Fibroblast of villous mesenchyme (primary cell): ENCODE data around the gene BBLN. TPM values are rescaled to one million over a fixed set of nuclear protein-coding genes. Genes with fewer than 3 reads are reported as not detected.
A peak's percentile ranks its signal among the peaks of the same experiment; 100 is the strongest.

ENCODE experiments used
- DNase-seq: peaks from one replicate; pipeline ENCODE4 v3.0.0-alpha.2; 2010; ENCODE audit warnings: low read depth
- H3K4me3 ChIP-seq: 2 replicates; pipeline ENCODE4 v1.5.1; 2011; ENCODE audit warnings: low read depth, mild to moderate bottlenecking, low read length
- total RNA-seq: library from RNA; depleted of rRNA; stranded (reverse); fragments of >200 nt; gene quantifications from 2 replicates; pipeline ENCODE4 v1.2.3, GENCODE V29; 2012
- TF ChIP-seq, protein P1 (sequence below): IDR thresholded peaks from 2 replicates; pipeline ENCODE4 v1.5.1; 2012; ENCODE audit warnings: low read depth, mild to moderate bottlenecking, low read length; ENCODE audit not compliant: insufficient read depth

Gene BBLN
- total RNA-seq, 1 donor = 19.4 TPM

DNA sequence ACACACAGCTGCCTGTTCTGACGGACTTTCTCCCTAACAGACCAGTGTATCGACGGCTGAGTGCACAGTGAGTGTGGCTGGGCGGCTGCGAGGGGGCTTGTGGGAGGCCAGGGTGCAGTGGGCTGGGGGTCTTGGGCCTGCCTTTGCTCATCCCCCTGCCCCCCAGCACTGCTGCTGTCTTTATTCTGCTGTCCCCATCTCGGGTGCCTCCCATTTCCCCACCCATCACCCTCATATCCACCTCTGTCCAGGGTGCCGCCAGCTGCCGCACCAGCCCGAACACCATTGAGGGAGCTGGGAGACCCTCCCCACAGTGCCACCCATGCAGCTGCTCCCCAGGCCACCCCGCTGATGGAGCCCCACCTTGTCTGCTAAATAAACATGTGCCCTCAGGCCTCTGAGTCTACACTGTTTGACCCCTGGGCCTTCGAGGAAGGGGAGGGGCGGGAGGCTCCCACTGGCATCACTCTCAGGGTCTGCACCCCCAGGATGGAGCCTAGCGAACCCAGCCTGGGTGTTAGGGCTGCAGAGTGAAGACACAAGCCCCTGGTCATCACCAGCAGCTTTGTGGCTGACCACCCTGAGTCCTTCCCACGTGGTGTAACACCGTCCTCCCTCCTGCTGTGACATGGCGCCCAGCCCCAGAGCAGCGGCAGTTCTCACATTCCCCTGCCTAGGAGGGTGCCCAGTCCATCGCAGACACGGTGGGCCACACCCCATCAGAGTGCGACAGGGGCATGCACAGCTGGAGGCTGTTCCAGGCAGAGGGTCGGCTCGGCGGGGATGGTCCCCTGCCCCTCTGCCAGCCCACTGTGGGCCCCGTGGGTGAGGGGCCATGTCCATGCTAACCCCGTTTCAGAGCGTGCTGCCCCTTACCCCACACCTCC lies 6.8 kb upstream of the BBLN start:
- H3K4me3 ChIP-seq = no peak overlapping the region
- DNase-seq = no peak
- TF ChIP-seq, protein P1, sequence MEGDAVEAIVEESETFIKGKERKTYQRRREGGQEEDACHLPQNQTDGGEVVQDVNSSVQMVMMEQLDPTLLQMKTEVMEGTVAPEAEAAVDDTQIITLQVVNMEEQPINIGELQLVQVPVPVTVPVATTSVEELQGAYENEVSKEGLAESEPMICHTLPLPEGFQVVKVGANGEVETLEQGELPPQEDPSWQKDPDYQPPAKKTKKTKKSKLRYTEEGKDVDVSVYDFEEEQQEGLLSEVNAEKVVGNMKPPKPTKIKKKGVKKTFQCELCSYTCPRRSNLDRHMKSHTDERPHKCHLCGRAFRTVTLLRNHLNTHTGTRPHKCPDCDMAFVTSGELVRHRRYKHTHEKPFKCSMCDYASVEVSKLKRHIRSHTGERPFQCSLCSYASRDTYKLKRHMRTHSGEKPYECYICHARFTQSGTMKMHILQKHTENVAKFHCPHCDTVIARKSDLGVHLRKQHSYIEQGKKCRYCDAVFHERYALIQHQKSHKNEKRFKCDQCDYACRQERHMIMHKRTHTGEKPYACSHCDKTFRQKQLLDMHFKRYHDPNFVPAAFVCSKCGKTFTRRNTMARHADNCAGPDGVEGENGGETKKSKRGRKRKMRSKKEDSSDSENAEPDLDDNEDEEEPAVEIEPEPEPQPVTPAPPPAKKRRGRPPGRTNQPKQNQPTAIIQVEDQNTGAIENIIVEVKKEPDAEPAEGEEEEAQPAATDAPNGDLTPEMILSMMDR = no peak

DNA sequence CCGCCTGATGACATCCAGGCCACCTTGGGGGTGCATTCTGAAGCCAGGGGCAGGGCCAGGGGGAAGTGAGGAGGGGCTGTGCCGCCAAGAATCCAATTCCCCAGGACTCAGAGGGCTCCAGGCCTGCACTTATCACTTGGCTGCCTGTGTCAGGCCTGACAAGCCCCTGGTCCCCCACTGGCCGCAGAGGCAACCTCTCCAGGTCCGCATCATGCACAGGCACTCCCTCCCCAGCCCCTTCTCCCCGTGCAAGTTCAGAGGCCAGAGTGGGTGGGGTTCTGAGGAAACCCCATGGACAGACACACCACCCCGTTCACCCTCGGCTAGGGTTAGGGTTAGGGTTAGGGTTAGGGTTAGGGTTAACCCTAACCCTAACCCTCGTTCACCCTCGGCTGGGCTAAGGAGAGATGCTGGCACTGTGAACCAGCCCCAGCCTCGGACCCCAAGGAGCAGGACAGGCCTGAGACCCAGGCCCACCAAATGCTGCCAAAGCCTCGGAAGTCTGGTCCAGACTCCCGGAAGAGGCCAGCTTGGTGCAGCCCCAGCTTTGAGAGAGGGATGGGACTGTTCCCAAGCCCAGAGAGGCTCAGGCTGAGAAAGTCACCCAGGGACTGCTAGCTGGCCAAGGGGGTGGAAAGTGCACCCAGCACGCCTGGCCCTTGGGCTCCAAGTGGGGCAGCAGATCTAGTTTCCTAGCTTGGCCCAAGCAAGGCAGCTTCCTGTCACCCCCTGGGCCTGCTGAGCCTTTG lies 5.9 kb upstream of the BBLN start:
- no peak for DNase-seq
- H3K4me3 ChIP-seq = no peak overlapping the region
- TF ChIP-seq, protein P1 = no peak

- DNase-seq = no peak
- TF ChIP-seq, protein P1 = no peak
- no peak overlapping the region for H3K4me3 ChIP-seq
Observed at GRCh38 chr9:128155736-128156500, 4.1 kb upstream of the BBLN start.

DNA sequence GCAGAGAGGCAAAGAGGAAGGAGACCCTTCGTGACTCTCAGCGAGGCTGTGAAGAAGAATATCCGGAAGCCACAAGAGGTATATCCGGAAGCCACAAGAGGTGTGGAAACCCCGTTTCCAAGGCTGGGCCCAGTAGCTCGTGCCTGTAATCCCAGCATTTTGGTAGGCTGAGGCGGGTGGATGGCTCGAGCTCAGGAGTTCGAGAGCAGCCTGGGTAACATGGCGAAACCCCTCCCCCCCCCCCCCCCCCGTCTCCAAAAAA lies 612 bp upstream of the BBLN start:
- TF ChIP-seq, protein P1 = no peak
- peak overlapping the region; percentile 62 for H3K4me3 ChIP-seq
- DNase-seq = no peak

GRCh38 chr9:128160603-128160987 lies 530 bp downstream of the BBLN start:
- TF ChIP-seq, protein P1 = no peak
- DNase-seq = peak; percentile 11
- H3K4me3 ChIP-seq = peak overlapping the region; percentile 90

DNA sequence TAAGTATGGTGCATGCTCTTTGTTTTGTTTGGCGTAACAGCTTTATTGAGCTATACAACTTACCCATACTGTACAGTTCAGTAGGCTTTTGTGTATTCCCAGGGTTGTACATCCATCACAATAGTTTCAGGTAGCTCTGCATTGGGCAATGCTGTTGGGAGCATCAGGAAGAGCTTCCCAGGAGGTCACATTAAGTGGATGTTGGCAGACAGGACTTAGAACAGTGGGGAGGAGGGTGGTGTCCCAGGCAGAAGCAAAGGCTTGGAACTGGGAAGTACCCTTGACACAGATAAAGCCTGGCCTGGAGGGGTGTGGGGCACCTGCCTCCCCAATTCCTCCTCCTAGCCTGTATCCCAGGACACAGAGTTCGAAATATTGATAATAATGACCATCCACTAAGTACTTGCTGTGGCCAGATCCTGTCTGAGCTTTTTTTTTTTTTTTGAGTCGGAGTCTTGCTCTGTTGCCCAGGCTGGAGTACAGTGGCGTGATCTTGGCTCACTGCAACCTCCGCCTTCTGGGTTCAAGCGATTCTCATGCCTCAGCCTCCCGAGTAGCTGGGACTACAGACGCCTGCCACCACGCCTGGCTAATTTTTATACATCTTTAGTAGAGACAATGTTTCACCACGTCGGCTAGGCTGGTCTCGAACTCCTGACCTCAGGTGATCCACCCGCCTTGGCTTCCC lies 1.3 kb downstream of the BBLN start:
- TF ChIP-seq, protein P1 = no peak
- DNase-seq = no peak
- H3K4me3 ChIP-seq = no peak overlapping the region
